GM12872 (cell line): Measurements from ENCODE around the gene CBR1.

Experiments
- TF ChIP-seq, protein P1 (sequence below): IDR thresholded peaks from 3 replicates; pipeline ENCODE4 v1.5.1; 2011; ENCODE audit warnings: low read depth, mild to moderate bottlenecking, low read length, moderate library complexity; ENCODE audit not compliant: insufficient read depth

CBR1 gene

DNA sequence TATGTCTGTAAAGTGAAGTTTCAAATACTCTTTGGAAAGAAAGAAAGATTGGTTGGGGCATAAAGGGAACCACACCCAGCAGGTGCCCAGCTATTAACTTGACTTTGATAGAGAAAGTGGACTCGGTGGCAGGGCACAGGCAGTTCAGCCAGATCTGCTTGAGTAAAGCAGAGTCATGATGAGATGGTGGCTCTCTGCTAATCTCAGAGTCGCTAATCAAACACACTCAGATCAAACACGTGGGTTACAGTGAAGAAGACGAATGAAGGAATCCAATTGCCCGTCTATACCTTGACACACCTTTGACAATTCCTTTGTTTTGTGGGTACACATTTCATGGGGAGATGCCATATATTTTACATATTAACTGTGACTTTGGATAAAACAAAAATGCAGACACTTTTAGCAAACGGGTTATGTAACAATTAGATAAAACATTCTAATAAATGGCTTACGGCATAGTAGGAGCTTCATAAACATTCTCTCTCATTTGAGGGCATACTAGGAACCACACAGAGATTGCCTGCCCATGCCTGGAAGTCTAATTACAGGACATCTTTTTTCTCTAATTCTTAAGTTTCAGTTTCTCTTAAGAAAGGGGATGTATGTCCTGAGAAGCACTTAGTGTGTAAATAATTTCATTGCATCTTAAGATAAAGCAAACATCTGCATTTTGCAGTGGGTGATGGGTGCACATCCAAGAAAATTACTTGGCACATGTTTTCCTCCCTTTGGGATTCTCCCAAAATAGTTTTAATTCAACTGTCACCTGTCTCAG, 7.2 kb downstream of the CBR1 start:
- TF ChIP-seq, protein P1, sequence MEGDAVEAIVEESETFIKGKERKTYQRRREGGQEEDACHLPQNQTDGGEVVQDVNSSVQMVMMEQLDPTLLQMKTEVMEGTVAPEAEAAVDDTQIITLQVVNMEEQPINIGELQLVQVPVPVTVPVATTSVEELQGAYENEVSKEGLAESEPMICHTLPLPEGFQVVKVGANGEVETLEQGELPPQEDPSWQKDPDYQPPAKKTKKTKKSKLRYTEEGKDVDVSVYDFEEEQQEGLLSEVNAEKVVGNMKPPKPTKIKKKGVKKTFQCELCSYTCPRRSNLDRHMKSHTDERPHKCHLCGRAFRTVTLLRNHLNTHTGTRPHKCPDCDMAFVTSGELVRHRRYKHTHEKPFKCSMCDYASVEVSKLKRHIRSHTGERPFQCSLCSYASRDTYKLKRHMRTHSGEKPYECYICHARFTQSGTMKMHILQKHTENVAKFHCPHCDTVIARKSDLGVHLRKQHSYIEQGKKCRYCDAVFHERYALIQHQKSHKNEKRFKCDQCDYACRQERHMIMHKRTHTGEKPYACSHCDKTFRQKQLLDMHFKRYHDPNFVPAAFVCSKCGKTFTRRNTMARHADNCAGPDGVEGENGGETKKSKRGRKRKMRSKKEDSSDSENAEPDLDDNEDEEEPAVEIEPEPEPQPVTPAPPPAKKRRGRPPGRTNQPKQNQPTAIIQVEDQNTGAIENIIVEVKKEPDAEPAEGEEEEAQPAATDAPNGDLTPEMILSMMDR = no peak

DNA sequence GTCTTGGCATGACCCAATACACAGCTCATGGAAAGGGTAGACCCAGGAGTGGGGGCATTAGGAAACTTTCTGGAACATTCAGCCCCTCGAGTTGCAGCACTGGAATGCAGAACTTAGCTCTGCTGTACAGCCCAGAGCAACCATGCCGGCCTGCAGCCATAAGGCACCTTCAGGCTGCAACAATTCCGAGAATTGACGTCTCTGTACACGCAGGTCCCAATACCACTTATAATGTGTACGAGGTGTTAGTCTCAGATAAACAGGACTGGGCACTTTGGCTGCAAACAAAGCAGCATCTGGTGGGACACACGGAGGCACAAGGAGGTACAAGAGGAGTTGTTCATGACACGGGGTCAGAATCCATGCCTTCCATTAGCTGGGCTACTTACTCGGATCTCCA, 7.9 kb downstream of the CBR1 start:
- TF ChIP-seq, protein P1 = no peak

DNA sequence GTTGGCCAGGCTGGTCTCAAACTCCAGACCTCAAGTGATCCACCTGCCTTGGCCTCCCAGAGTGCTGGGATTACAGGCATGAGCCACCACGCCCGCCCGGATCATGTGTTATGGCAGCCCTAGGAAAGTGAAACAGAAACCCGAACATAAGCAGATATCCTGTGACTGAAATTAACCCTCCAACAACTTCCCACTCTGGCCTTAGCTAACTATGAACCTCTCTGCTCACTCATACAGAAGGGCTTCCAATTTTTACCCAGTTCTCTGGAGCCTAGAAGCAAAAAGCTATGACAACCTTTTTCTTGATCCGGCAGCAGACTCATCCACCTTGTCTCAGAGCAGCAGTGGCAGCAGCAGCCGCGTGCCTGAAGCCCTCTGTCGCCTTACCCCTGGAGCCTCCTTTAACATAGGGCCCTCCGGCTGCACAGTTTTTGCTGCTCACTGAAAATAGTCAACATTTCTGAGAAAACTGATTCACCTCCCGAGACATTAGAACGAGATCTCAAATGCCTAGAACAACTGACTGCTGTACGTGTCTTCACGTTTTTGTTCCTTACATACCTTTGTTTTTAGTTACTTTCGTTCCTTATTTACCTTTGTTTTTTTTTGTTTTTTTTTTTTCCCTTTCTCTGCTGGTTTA, 9.3 kb downstream of the CBR1 start:
- TF ChIP-seq, protein P1 = no peak

DNA sequence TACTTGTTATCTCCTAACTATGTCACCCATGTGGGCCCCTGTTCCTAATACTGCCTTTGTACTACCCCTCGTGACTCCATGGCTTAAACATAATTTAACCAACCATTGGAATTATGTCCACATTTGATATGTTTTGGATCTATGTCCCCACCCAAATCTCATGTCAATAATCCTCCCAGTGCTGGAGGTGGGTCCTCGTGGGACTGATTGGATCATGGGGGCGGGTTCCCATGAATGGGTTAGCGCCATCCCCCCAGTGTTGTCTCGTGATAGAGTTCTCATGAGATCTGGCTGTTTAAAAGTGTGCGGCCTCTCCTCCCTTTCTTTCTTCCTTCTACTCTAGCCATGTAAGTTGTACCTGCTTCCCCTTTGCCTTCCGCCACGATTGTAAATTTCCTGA, 9.8 kb downstream of the CBR1 start:
- TF ChIP-seq, protein P1 = no peak

DNA sequence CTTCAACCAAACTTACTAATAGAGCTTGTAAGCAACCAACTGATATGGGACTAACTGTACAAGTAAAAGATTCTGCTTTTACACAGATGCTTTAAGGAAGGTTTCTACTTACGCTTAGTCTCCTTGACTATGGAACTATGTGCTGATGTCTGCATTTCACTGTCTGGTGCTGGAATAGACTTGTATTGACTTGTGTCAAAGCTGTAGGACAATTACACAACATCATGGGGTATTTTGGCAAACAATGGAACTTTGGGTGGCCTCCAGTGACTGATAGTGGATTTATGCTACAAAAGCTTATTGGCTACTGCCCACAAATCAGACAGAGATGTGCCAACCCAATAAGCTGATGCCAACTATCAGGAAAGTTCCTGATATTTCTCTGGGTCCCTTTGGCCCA, 10.6 kb downstream of the CBR1 start:
- TF ChIP-seq, protein P1 = no peak

DNA sequence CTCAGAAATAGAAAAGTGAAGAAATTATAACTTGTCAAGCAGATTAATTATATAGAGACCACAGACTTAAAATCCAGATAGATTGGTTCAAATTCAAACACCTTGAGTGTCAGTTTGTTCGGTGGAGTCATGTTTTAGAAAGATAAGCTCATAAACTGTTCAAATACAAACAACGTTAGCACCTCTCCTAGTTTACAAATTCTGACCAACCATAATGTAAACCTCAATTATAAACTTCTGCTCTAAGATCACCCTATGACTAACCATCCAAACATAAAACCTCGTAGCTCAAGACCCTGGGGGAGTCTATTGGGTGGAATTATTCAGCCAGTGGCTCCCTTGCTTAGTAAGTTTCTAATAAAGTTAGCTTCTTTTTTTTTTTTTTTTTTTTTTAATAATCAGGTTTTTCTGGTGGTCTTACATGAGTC, 12.4 kb downstream of the CBR1 start:
- TF ChIP-seq, protein P1 = no peak

DNA sequence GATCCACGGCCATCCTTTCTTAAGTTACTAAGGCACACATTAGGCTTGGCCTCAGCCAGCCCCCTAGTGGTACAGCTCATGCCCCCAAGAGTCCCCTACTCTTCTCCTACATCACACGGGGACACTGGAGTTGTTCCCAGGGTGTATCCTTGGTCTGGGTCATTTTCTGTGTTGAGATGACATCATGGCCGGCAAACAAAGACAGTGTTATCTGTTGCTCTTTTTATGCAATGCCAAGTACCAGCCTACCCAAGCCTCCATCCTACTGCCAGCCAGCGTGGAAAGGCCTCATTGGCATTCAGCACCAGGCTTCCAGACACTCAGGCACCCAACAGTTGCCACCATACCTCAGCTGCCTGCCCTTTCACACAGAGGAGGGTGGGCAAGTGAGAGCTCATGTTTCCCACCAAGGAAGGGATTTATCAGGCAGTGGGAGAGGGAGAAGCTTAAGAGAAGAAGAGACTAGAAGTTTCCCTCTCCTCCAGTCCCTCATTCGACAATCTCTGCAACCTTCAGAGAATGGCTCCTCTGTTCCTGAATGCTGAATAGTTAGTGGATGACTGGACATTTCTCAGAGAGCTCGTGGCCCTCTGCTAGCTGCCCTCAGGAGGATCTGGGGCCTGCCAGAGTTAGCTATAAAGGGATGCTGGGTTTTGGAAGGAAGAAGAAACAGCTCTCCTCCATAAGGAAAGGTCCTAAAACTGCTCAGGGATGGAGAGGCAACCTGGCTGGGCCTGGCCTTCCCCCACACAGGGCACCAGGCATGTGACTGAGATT, 17.7 kb downstream of the CBR1 start:
- TF ChIP-seq, protein P1 = peak; percentile 24; the same call in 1 of the 3 replicates
